Activated CD8-positive, alpha-beta memory T cell treated with anti-CD3 and anti-CD28 coated beads, Interleukin-2, amount 10 ng/mL, durations not matched to agents 7 days and 5 days (primary cell): ENCODE results near the gene ROMO1. TPM values are rescaled to one million over a fixed set of nuclear protein-coding genes. Genes with fewer than 3 reads are reported as not detected.
A peak's percentile ranks its signal among the peaks of the same experiment; 100 is the strongest.
"Not testable (repeated sequence)": the region's sequence is repeated elsewhere in the genome, so short reads cannot be mapped to it uniquely, and the experiment has no call there.

Experiments used
- ATAC-seq: fragments of 150-1000 bp; cut with Tn5 transposase; one replicate; pipeline ENCODE4 v1.10.0; 2021; ENCODE audit warnings: moderate library complexity
- CTCF ChIA-PET: fragments of 350-600 bp; sonication (Branson Sonifier 250); formaldehyde crosslinking; loops from one replicate; lab custom pipeline; 2021; ENCODE audit warnings: antibody characterized with exemption; lab: Charles Lee
- DNase-seq: peaks from one replicate; pipeline ENCODE4 v3.0.0-alpha.2; 2020
- H3K27ac Mint-ChIP-seq: one replicate; pipeline ENCODE4 v1.8.0; 2021; ENCODE audit warnings: mild to moderate bottlenecking, mixed read lengths
- H3K27me3 Mint-ChIP-seq: one replicate; pipeline ENCODE4 v1.8.0; 2021; ENCODE audit warnings: mixed read lengths
- H3K36me3 Mint-ChIP-seq: one replicate; pipeline ENCODE4 v1.8.0; 2021; ENCODE audit warnings: mild to moderate bottlenecking, mixed read lengths
- H3K4me1 Mint-ChIP-seq: one replicate; pipeline ENCODE4 v1.8.0; 2021; ENCODE audit warnings: mixed read lengths
- H3K4me3 Mint-ChIP-seq: one replicate; pipeline ENCODE4 v1.8.0; 2021; ENCODE audit warnings: mild to moderate bottlenecking, moderate library complexity, mixed read lengths
- H3K9me3 Mint-ChIP-seq: one replicate; pipeline ENCODE4 v1.8.0; 2022; ENCODE audit warnings: low read depth, mixed read lengths
- total RNA-seq, 2 experiments: library from RNA; stranded (reverse); gene quantifications; one replicate each; pipeline ENCODE4 v1.2.3, GENCODE V29; 2021

The ROMO1 gene
- total RNA-seq, 2 experiments from 2014 or later: 115 to 122 TPM

GRCh38 chr20:35741892-35742740 is 42.9 kb downstream of the ROMO1 start, which contains the start of gene RBM39:
Gene RBM39, minus strand, starts transcription at chr20:35742260. Its CDS starts 1,386 bp downstream, at chr20:35740874.
- peaks cover 34% of the 10 kb centered on the region for H3K4me1 Mint-ChIP-seq
- DNase-seq (peak; percentile 100), ATAC-seq (peak; percentile 85)
- H3K9me3 Mint-ChIP-seq: no peaks in the 10 kb centered on the region
- H3K4me3 Mint-ChIP-seq: peak within 1 kb of the TSS; percentile 94
- no peaks in the 10 kb centered on the region for H3K27me3 Mint-ChIP-seq
- peaks cover 33% of the 10 kb centered on the region for H3K36me3 Mint-ChIP-seq
- CTCF ChIA-PET: interaction anchor here (0.6 to 7.0 kb wide), 17 partner anchors 15 to 287 kb away, joined by 3 to 104 read pairs (median 4); partner anchors contain the start of genes CEP250, NFS1, PHF20 and ROMO1
- H3K27ac Mint-ChIP-seq: peak within 1 kb of the TSS; percentile 100

GRCh38 chr20:35742741-35743523 is 43.7 kb downstream of the ROMO1 start:
- no peaks in the 10 kb centered on the region for H3K9me3 Mint-ChIP-seq
- ATAC-seq (no peak), DNase-seq (peak; percentile 41)
- H3K36me3 Mint-ChIP-seq: peaks cover 32% of the 10 kb centered on the region
- peak overlapping the region; percentile 94 for H3K4me3 Mint-ChIP-seq
- no peaks in the 10 kb centered on the region for H3K27me3 Mint-ChIP-seq
- peaks cover 31% of the 10 kb centered on the region for H3K4me1 Mint-ChIP-seq
- CTCF ChIA-PET: interaction anchor here (0.8 to 7.0 kb wide), 19 partner anchors 8 to 288 kb away, joined by 3 to 104 read pairs (median 4); partner anchors contain the start of genes CEP250, NFS1, PHF20 and ROMO1
- peak overlapping the region; percentile 100 for H3K27ac Mint-ChIP-seq

GRCh38 chr20:35743693-35744491 is 44.7 kb downstream of the ROMO1 start:
- peaks cover 22% of the 10 kb centered on the region for H3K4me1 Mint-ChIP-seq
- CTCF ChIA-PET: interaction anchor here (0.9 to 7.0 kb wide), 10 partner anchors 9 to 247 kb away, joined by 3 to 104 read pairs (median 4); partner anchors contain the start of genes PHF20 and SCAND1
- ATAC-seq (no peak), DNase-seq (peak; percentile 45)
- H3K27me3 Mint-ChIP-seq: no peaks in the 10 kb centered on the region
- peak overlapping the region; percentile 94 for H3K4me3 Mint-ChIP-seq
- H3K36me3 Mint-ChIP-seq: peaks cover 23% of the 10 kb centered on the region
- H3K27ac Mint-ChIP-seq: peak overlapping the region; percentile 100
- no peaks in the 10 kb centered on the region for H3K9me3 Mint-ChIP-seq

GRCh38 chr20:35744492-35744841 is 45.3 kb downstream of the ROMO1 start:
- not testable (repeated sequence) for ATAC-seq, H3K9me3 Mint-ChIP-seq, H3K27me3 Mint-ChIP-seq
- DNase-seq: peak; percentile 37
- H3K4me1 Mint-ChIP-seq: peaks cover 18% of the 10 kb centered on the region
- H3K36me3 Mint-ChIP-seq: peaks cover 19% of the 10 kb centered on the region
- CTCF ChIA-PET: interaction anchor here (1.5 to 7.0 kb wide), 5 partner anchors 11 to 246 kb away, joined by 3 to 104 read pairs (median 4); partner anchors contain the start of genes PHF20 and SCAND1
- peak overlapping the region; percentile 100 for H3K27ac Mint-ChIP-seq
- peak overlapping the region; percentile 94 for H3K4me3 Mint-ChIP-seq

Other genes starting within 250 kb of the ROMO1 start
- 10 to 100 TPM; 68.6 to 86.9 TPM for gene CEP250, start 243.8 kb upstream of the ROMO1 start, total RNA-seq
- gene C20orf173, start 169.8 kb upstream of the ROMO1 start, total RNA-seq: not detected
- 100 to 1,000 TPM; 115 to 128 TPM for gene ERGIC3, start 157.3 kb upstream of the ROMO1 start, total RNA-seq
- 1 to 10 TPM; 4.3 to 5.2 TPM for gene SPAG4, start 83.6 kb upstream of the ROMO1 start, total RNA-seq
- 100 to 1,000 TPM; 277 to 286 TPM for gene CPNE1, start 34.5 kb upstream of the ROMO1 start, total RNA-seq
- 100 to 1,000 TPM; 101 to 137 TPM for gene RBM12, start 34.5 kb upstream of the ROMO1 start, total RNA-seq
- 10 to 100 TPM; 34.6 to 35.1 TPM for gene NFS1, start 53 bp upstream of the ROMO1 start, total RNA-seq
- 100 to 1,000 TPM; 357 to 360 TPM for gene RBM39, start 42.9 kb downstream of the ROMO1 start, total RNA-seq
- 10 to 100 TPM; 50.8 to 52.4 TPM for gene PHF20, start 72.6 kb downstream of the ROMO1 start, total RNA-seq